Measurements from ENCODE around the gene KTN1.

DNA sequence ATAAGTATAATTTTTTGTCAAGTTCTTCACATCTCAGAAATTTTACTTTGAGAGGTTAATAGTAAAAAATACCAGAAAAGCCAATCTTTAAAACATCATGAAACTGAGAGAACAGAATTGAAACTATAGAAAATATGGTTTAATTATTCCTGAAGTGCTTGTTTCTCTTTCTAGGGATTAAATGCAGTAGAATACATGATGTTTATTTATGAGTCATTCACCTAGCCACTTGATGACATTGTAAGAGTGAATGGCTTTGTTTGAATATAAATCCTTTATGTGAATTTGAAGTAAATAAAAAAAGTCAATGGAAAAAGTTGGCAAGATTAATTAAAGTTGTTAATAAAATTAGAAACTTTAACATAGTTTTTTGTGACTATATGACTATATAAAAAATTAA is 48.4 kb downstream of the KTN1 start:
- TF ChIP-seq, protein P1, sequence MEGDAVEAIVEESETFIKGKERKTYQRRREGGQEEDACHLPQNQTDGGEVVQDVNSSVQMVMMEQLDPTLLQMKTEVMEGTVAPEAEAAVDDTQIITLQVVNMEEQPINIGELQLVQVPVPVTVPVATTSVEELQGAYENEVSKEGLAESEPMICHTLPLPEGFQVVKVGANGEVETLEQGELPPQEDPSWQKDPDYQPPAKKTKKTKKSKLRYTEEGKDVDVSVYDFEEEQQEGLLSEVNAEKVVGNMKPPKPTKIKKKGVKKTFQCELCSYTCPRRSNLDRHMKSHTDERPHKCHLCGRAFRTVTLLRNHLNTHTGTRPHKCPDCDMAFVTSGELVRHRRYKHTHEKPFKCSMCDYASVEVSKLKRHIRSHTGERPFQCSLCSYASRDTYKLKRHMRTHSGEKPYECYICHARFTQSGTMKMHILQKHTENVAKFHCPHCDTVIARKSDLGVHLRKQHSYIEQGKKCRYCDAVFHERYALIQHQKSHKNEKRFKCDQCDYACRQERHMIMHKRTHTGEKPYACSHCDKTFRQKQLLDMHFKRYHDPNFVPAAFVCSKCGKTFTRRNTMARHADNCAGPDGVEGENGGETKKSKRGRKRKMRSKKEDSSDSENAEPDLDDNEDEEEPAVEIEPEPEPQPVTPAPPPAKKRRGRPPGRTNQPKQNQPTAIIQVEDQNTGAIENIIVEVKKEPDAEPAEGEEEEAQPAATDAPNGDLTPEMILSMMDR (IDR thresholded peaks at IDR 0.05), result no peak
- TF ChIP-seq POLR2A (IDR thresholded peaks at IDR 0.05), result no peak
- no peak for TF ChIP-seq EP300 (IDR thresholded peaks at IDR 0.05)

Measured in ovary (tissue), 3 donors.